ENCODE measurements around the gene LTBP1. TPM values are rescaled to one million over a fixed set of nuclear protein-coding genes. Genes with fewer than 3 reads are reported as not detected.

LTBP1 gene
- total and polyA plus RNA-seq, 4 donors, result 5.8 to 57.6 (median 10.2) TPM

GRCh38 chr2:33197198-33197938 lies 250.6 kb downstream of the LTBP1 start (continued):
- TF ChIP-seq RAD21 (IDR thresholded peaks at IDR 0.05) (peak; percentile 35 to 68), ATF3 (IDR thresholded peaks at IDR 0.05) (peak; percentile 28)

GRCh38 chr2:33202641-33203522 lies 256.1 kb downstream of the LTBP1 start:
- TF ChIP-seq ZBTB33 (IDR thresholded peaks at IDR 0.05) (no peak), CTCF (IDR thresholded peaks at IDR 0.05; ENCODE audit: low read depth, low read length, missing input control) (no peak), NR2F2 (IDR thresholded peaks at IDR 0.05) (no peak), RXRA (IDR thresholded peaks at IDR 0.05) (no peak), ATF3 (IDR thresholded peaks at IDR 0.05) (no peak), HNF4G (IDR thresholded peaks at IDR 0.05) (no peak), RAD21 (IDR thresholded peaks at IDR 0.05) (no peak), TAF1 (conservative IDR thresholded peaks at IDR 0.05) (no peak), FOXA1 (IDR thresholded peaks at IDR 0.05) (no peak), FOXA2 (IDR thresholded peaks at IDR 0.05) (no peak), GABPA (IDR thresholded peaks at IDR 0.05 in 1 of 2, conservative IDR thresholded peaks at IDR 0.05 in 1 of 2) (no peak), SP1 (IDR thresholded peaks at IDR 0.05) (no peak), MAX (IDR thresholded peaks at IDR 0.05) (no peak), JUND (IDR thresholded peaks at IDR 0.05) (no peak), HNF4A (conservative IDR thresholded peaks at IDR 0.05) (no peak), YY1 (IDR thresholded peaks at IDR 0.05) (no peak), REST (IDR thresholded peaks at IDR 0.05) (no peak), EGR1 (IDR thresholded peaks at IDR 0.05; ENCODE audit: low read depth in 2 of 2) (no peak)
- no peaks in the 10 kb centered on the region for H3K27me3 ChIP-seq (ENCODE audit: control insufficient read depth in 4 of 4, insufficient read depth in 4 of 4, low read length in 3 of 4)
- H3K4me1 ChIP-seq (ENCODE audit: control insufficient read depth in 4 of 4, insufficient read depth in 4 of 4, low read length in 3 of 4), result peaks cover 0 to 5% (median 2%) of the 10 kb centered on the region in 4 donors
- H3K9ac ChIP-seq (ENCODE audit: low read depth in 1 of 2, low read length in 2 of 2), result no peak overlapping the region
- H3K4me3 ChIP-seq (ENCODE audit: low read depth in 1 of 3, low read length in 3 of 3), result no peak overlapping the region
- no peaks in the 10 kb centered on the region for H3K36me3 ChIP-seq (ENCODE audit: control insufficient read depth in 4 of 4, insufficient read depth in 3 of 4, low read depth in 1 of 4, low read length in 3 of 4)
- no peaks in the 10 kb centered on the region for H3K9me3 ChIP-seq (ENCODE audit: control insufficient read depth in 4 of 4, low read length in 3 of 4)
- WGBS, result 86% methylated on average over 9 of the region's 9 CpGs
- H3K27ac ChIP-seq (ENCODE audit: low read depth in 1 of 2, low read length in 2 of 2), result no peak overlapping the region
- no peak for DNase-seq (ENCODE audit: low spot score)

All from liver (tissue), 9 donors.